HepG2 (cell line): Measurements from ENCODE around the gene TNFSF12. TPM values are rescaled to one million over a fixed set of nuclear protein-coding genes. Genes with fewer than 3 reads are reported as not detected.

Experiments used
- AHDC1 ChIP-seq: sonication (generic); formaldehyde crosslinking; IDR thresholded peaks from 2 replicates; pipeline ENCODE4 v1.5.1; 2020; ENCODE audit warnings: mild to moderate bottlenecking, missing genetic modification reagents, borderline replicate concordance
- BRCA1 ChIP-seq: sonication (generic); formaldehyde crosslinking; IDR thresholded peaks from 2 replicates; pipeline ENCODE4 v1.4.0; 2020; ENCODE audit warnings: missing genetic modification reagents
- FOXC1 ChIP-seq: sonication (generic); formaldehyde crosslinking; IDR thresholded peaks from 2 replicates; pipeline ENCODE4 v1.8.0; 2022; ENCODE audit warnings: mild to moderate bottlenecking, missing genetic modification reagents, borderline replicate concordance
- FOXJ3 ChIP-seq: sonication (generic); formaldehyde crosslinking; IDR thresholded peaks from 2 replicates; pipeline ENCODE4 v1.4.0; 2020; ENCODE audit warnings: missing genetic modification reagents, mild to moderate bottlenecking, borderline replicate concordance
- HES4 ChIP-seq: sonication (generic); formaldehyde crosslinking; IDR thresholded peaks from 2 replicates; pipeline ENCODE4 v1.9.0; 2021; ENCODE audit warnings: mild to moderate bottlenecking, missing genetic modification reagents, borderline replicate concordance
- ISL2 ChIP-seq: sonication (generic); formaldehyde crosslinking; IDR thresholded peaks from 2 replicates; pipeline ENCODE4 v1.5.0; 2020; ENCODE audit warnings: missing genetic modification reagents
- MED1 ChIP-seq: sonication (generic); formaldehyde crosslinking; IDR thresholded peaks from 2 replicates; pipeline ENCODE4 v1.4.0; 2020; ENCODE audit warnings: missing genetic modification reagents
- NFRKB ChIP-seq: fragments of 450-650 bp; IDR thresholded peaks from 2 replicates; pipeline ENCODE4 v1.6.1; 2017
- PHB2 ChIP-seq: fragments of 450-650 bp; IDR thresholded peaks from 2 replicates; pipeline ENCODE4 v1.6.1; 2018; ENCODE audit not compliant: partially characterized antibody
- RCOR2 ChIP-seq: IDR thresholded peaks from 2 replicates; pipeline ENCODE4 v1.6.1; 2016; ENCODE audit warnings: missing biosample characterization, missing genetic modification reagents
- ZBTB25 ChIP-seq: IDR thresholded peaks from 2 replicates; pipeline ENCODE4 v1.6.1; 2018; ENCODE audit warnings: missing genetic modification reagents
- polyA plus RNA-seq, 8 experiments: library from polyadenylated mRNA; depleted of rRNA in 3 of 8; stranded (reverse) in 7 of 8; unstranded in 1 of 8; fragments of >200 nt; fragmentation: Illumina TruSeq in 4 of 8; extraction: Trizol in 4 of 8; gene quantifications; 2 replicates each; pipeline versions ENCODE4 v1.2.1 to v1.2.3, GENCODE V29; 2011 to 2016; ENCODE audit warnings: low read depth in 4 of 8, missing spikeins in 1 of 8, mixed read lengths in 1 of 8; ENCODE audit not compliant: insufficient read depth in 1 of 8
- total RNA-seq, 5 experiments: library from RNA; depleted of rRNA; stranded (reverse); fragments of >200 nt; fragmentation: Illumina TruSeq; extraction: Trizol; gene quantifications; 2 replicates each; pipeline ENCODE4 v1.2.3, GENCODE V29; 2016; ENCODE audit warnings: low read depth in 1 of 5
- TF ChIP-seq, protein P1 (sequence below): sonication (generic); formaldehyde crosslinking; IDR thresholded peaks from 2 replicates; pipeline ENCODE4 v1.4.0; 2020; ENCODE audit warnings: mild to moderate bottlenecking, missing genetic modification reagents

The TNFSF12 gene
- total and polyA plus RNA-seq, 2 of the 13 experiments (the other 11 are each of a cell fraction or from before 2014, with no cell fraction given) = 0.93 to 7.2 TPM

GRCh38 chr17:7583253-7584109 lies 34.6 kb downstream of the TNFSF12 start, which contains the start of gene MPDU1 (continued):
- 0 out of 2 replicates have a peak, but pooled peaks have one; percentile 23 for TF ChIP-seq AHDC1 (CRISPR knock-in tag)
- peak; percentile 81 for TF ChIP-seq MED1 (CRISPR knock-in tag)
- TF ChIP-seq, protein P1, sequence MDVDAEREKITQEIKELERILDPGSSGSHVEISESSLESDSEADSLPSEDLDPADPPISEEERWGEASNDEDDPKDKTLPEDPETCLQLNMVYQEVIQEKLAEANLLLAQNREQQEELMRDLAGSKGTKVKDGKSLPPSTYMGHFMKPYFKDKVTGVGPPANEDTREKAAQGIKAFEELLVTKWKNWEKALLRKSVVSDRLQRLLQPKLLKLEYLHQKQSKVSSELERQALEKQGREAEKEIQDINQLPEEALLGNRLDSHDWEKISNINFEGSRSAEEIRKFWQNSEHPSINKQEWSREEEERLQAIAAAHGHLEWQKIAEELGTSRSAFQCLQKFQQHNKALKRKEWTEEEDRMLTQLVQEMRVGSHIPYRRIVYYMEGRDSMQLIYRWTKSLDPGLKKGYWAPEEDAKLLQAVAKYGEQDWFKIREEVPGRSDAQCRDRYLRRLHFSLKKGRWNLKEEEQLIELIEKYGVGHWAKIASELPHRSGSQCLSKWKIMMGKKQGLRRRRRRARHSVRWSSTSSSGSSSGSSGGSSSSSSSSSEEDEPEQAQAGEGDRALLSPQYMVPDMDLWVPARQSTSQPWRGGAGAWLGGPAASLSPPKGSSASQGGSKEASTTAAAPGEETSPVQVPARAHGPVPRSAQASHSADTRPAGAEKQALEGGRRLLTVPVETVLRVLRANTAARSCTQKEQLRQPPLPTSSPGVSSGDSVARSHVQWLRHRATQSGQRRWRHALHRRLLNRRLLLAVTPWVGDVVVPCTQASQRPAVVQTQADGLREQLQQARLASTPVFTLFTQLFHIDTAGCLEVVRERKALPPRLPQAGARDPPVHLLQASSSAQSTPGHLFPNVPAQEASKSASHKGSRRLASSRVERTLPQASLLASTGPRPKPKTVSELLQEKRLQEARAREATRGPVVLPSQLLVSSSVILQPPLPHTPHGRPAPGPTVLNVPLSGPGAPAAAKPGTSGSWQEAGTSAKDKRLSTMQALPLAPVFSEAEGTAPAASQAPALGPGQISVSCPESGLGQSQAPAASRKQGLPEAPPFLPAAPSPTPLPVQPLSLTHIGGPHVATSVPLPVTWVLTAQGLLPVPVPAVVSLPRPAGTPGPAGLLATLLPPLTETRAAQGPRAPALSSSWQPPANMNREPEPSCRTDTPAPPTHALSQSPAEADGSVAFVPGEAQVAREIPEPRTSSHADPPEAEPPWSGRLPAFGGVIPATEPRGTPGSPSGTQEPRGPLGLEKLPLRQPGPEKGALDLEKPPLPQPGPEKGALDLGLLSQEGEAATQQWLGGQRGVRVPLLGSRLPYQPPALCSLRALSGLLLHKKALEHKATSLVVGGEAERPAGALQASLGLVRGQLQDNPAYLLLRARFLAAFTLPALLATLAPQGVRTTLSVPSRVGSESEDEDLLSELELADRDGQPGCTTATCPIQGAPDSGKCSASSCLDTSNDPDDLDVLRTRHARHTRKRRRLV (CRISPR knock-in tag) = no peak
- TF ChIP-seq ZBTB25 = no peak; the same call in 1 of the 2 replicates
- peak; percentile 72; the same call in 1 of the 2 replicates for TF ChIP-seq FOXJ3 (CRISPR knock-in tag)
- TF ChIP-seq PHB2 = no peak
- peak; percentile 98 for TF ChIP-seq NFRKB
- TF ChIP-seq FOXC1 (CRISPR knock-in tag) = no peak; the same call in 1 of the 2 replicates
- 0 out of 2 replicates have a peak, but pooled peaks have one; percentile 73 for TF ChIP-seq BRCA1 (CRISPR knock-in tag)
- TF ChIP-seq HES4 = peak; percentile 76
- TF ChIP-seq ISL2 (CRISPR knock-in tag) = peak; percentile 66
- TF ChIP-seq RCOR2 (CRISPR knock-in tag) = no peak
